K562 (cell line): ENCODE data around the gene PACS1. TPM values are rescaled to one million over a fixed set of nuclear protein-coding genes. Genes with fewer than 3 reads are reported as not detected.
A peak's percentile ranks its signal among the peaks of the same experiment; 100 is the strongest.

Source experiments
- ATAC-seq: fragments of 200-7000 bp; cut with Tn5 transposase; 3 replicates; pipeline ENCODE4 v1.9.1; 2020; ENCODE audit warnings: moderate library complexity
- BruUV-seq: library from RNA; stranded (reverse); fragments of 400-500 nt; replicated peaks from 2 replicates; lab custom pipeline; 2021; lab: Mats Ljungman, UMichigan
- CTCF ChIA-PET: fragments of 300-600 bp; formaldehyde crosslinking; extraction: SDS; loops from one replicate; lab custom pipeline; 2021; ENCODE audit warnings: low intra/inter-chr PET ratio; lab: Yijun Ruan, JAX
- POLR2A ChIA-PET: fragments of 300-600, 350-650 bp; sonication (Branson Sonifier 250); formaldehyde crosslinking; extraction: SDS; loops from one replicate; lab custom pipeline; 2021; ENCODE audit warnings: antibody characterized with exemption, inconsistent platforms; lab: Yijun Ruan, JAX
- DNase-seq, 4 experiments: peaks; one replicate each; pipeline versions ENCODE4 v3.0.0 to v3.0.0-alpha.2; 2011 to 2018; ENCODE audit warnings: low spot score in 3 of 4, mixed read lengths in 3 of 4; ENCODE audit errors: extremely low read depth in 1 of 4
- FAIRE-seq: peaks from 2 replicates; lab custom pipeline; 2011; peaks lifted over from hg19 to GRCh38; lab: Jason Lieb, UNC
- H2AFZ ChIP-seq: 2 replicates; pipeline ENCODE4 v1.6.0; 2011; ENCODE audit warnings: low read depth, low read length, control low read depth, inconsistent platforms
- H3K27ac ChIP-seq: fragments of 200-600 bp; 3 replicates; pipeline ENCODE4 v1.8.0; 2011; ENCODE audit warnings: low read depth, mild to moderate bottlenecking, control low read depth, inconsistent platforms, low read length, moderate library complexity, mixed read lengths; ENCODE audit errors: extremely low read depth
- H3K27me3 ChIP-seq, 2 experiments: fragments of 300-600 bp in 1 of 2; 2 replicates in 1 of 2; 3 replicates in 1 of 2; pipeline versions ENCODE4 v1.6.0 to v1.8.0; 2011; ENCODE audit warnings: inconsistent platforms in 2 of 2, low read length in 2 of 2, mild to moderate bottlenecking in 1 of 2, mixed read lengths in 1 of 2, moderate library complexity in 1 of 2; ENCODE audit not compliant: control insufficient read depth in 2 of 2, insufficient read depth in 2 of 2
- H3K36me3 ChIP-seq: fragments of 300-600 bp; 3 replicates; pipeline ENCODE4 v1.8.0; 2011; ENCODE audit warnings: mild to moderate bottlenecking, low read length, inconsistent platforms; ENCODE audit not compliant: control insufficient read depth, insufficient read depth
- H3K4me1 ChIP-seq, 2 experiments: fragments of 200-600 bp in 1 of 2; replicated peaks in 1 of 2; 2 replicates in 1 of 2; 3 replicates in 1 of 2; pipeline versions ENCODE4 v1.5.1 to v1.8.0; 2011; ENCODE audit warnings: inconsistent platforms in 2 of 2, low read length in 2 of 2, mild to moderate bottlenecking in 1 of 2, mixed read lengths in 1 of 2, moderate library complexity in 1 of 2; ENCODE audit not compliant: control insufficient read depth in 2 of 2, insufficient read depth in 2 of 2
- H3K4me2 ChIP-seq: 2 replicates; pipeline ENCODE4 v1.6.1; 2011; ENCODE audit warnings: low read length, control low read depth, inconsistent platforms, mixed read lengths; ENCODE audit not compliant: insufficient read depth
- H3K4me3 ChIP-seq: fragments of 200-600 bp; sonication (generic), shearing (Covaris generic); 2 replicates; pipeline ENCODE4 v1.5.1; 2016; ENCODE audit warnings: control low read depth, inconsistent platforms
- H3K79me2 ChIP-seq: fragments of 200-600 bp; 3 replicates; pipeline ENCODE4 v1.8.0; 2011; ENCODE audit warnings: low read length, inconsistent platforms; ENCODE audit not compliant: control insufficient read depth, insufficient read depth
- H3K9ac ChIP-seq, 2 experiments: 2 replicates each; pipeline versions ENCODE4 v1.6.0 to v1.6.1; 2011; ENCODE audit warnings: low read depth in 2 of 2, low read length in 2 of 2, control low read depth in 1 of 2, inconsistent platforms in 1 of 2, mild to moderate bottlenecking in 1 of 2, mixed read lengths in 1 of 2; ENCODE audit not compliant: insufficient read depth in 1 of 2
- H3K9me1 ChIP-seq: one replicate; pipeline ENCODE4 v1.6.0; 2011; ENCODE audit warnings: inconsistent platforms, mild to moderate bottlenecking, low read length, moderate library complexity; ENCODE audit not compliant: control insufficient read depth, insufficient read depth
- H3K9me3 ChIP-seq: replicated peaks from 2 replicates; pipeline ENCODE4 v1.5.1; 2011; ENCODE audit warnings: low read depth, low read length, inconsistent platforms; ENCODE audit not compliant: control insufficient read depth, insufficient read depth
- H4K20me1 ChIP-seq: replicated peaks from 2 replicates; pipeline ENCODE4 v1.6.1; 2011; ENCODE audit warnings: low read length, inconsistent platforms, mixed read lengths; ENCODE audit not compliant: control insufficient read depth, insufficient read depth
- ATF1 ChIP-seq, 2 experiments: fragments of 450-650 bp in 1 of 2; IDR thresholded peaks; 2 replicates each; pipeline ENCODE4 v1.6.1; 2016; ENCODE audit warnings: missing compliant biosample characterization in 1 of 2, missing genetic modification characterization in 1 of 2
- CCNT2 ChIP-seq: IDR thresholded peaks from 2 replicates; pipeline ENCODE4 v1.6.1; 2011; ENCODE audit warnings: borderline replicate concordance, low read depth, mild to moderate bottlenecking, moderate library complexity, mixed read lengths, low read length; ENCODE audit not compliant: insufficient read length; ENCODE audit errors: extremely low read depth
- ELF1 ChIP-seq: fragments of 200-800 bp; sonication (Bioruptor generic); IDR thresholded peaks from 2 replicates; pipeline ENCODE4 v1.6.1; 2016; ENCODE audit warnings: missing genetic modification characterization, missing compliant biosample characterization
- GABPA ChIP-seq: fragments of 200-800 bp; sonication (Bioruptor generic); conservative IDR thresholded peaks from 2 replicates; pipeline ENCODE4 v1.6.1; 2016; ENCODE audit warnings: low read depth, missing genetic modification characterization, missing compliant biosample characterization
- HCFC1 ChIP-seq: IDR thresholded peaks from 2 replicates; pipeline ENCODE4 v1.6.1; 2012; ENCODE audit warnings: low read depth, low read length, improper control_type of control experiment
- NFATC3 ChIP-seq: fragments of 450-650 bp; IDR thresholded peaks from 2 replicates; pipeline ENCODE4 v1.6.1; 2017; ENCODE audit warnings: mild to moderate bottlenecking
- RB1 ChIP-seq: fragments of 450-650 bp; IDR thresholded peaks from 2 replicates; pipeline ENCODE4 v1.6.1; 2017; ENCODE audit warnings: low read depth, mild to moderate bottlenecking
- ZBTB7A ChIP-seq: IDR thresholded peaks from 2 replicates; pipeline ENCODE4 v1.6.1; 2011; ENCODE audit warnings: low read depth, mild to moderate bottlenecking, low read length, moderate library complexity, borderline replicate concordance; ENCODE audit not compliant: control insufficient read depth
- WGBS: fragments of 100-300 bp; shearing (Covaris generic); methylation state at CpG from one replicate; pipeline ENCODE4 v1.1.6; 2016; ENCODE audit warnings: low coverage, mixed read lengths; ENCODE audit not compliant: insufficient coverage; ENCODE audit errors: missing lambda C conversion rate; 5-methylcytosine and 5-hydroxymethylcytosine counted together
- in situ Hi-C: fragments of 300-500 bp; cut with MboI; formaldehyde crosslinking; loops from 4 replicates; pipeline ENCODE4 v1.15.0; 2018; ENCODE audit warnings: inconsistent platforms, mixed read lengths
- intact Hi-C: fragments of 100-400 bp; cut with micrococcal nuclease; formaldehyde crosslinking; loops from 2 replicates; pipeline ENCODE4 v1.14.2; 2022
- polyA plus RNA-seq, 8 experiments: library from polyadenylated mRNA; depleted of rRNA in 4 of 8; stranded (reverse) in 5 of 8; unstranded in 3 of 8; fragments of >200 nt; fragmentation: Nextera tagmentation in 2 of 8; fragmentation: Illumina TruSeq in 1 of 8; extraction: Ambion mirVana in 2 of 8; extraction: Trizol in 1 of 8; gene quantifications; 2 replicates each; pipeline versions ENCODE4 v1.2.1 to v1.2.3, GENCODE V29; 2011 to 2014; ENCODE audit warnings: inconsistent platforms in 1 of 8, missing spikeins in 1 of 8
- total RNA-seq, 7 experiments: library from RNA; depleted of rRNA in 6 of 7; stranded (reverse); fragments of >200 nt in 6 of 7; fragmentation: Illumina TruSeq in 2 of 7; extraction: Trizol in 2 of 7; gene quantifications; 2 replicates each; pipeline versions ENCODE4 v1.2.1 to v1.2.3, GENCODE V29; 2011 to 2021; ENCODE audit warnings: low replicate concordance in 1 of 7
- TF ChIP-seq, protein P1 (sequence below): fragments of 250-450 bp; sonication (Bioruptor Pico); IDR thresholded peaks from 2 replicates; pipeline ENCODE4 v1.4.0; 2020; ENCODE audit warnings: mild to moderate bottlenecking
- TF ChIP-seq, protein P2 (sequence below): IDR thresholded peaks from 3 replicates; pipeline ENCODE4 v1.6.1; 2011; ENCODE audit warnings: borderline replicate concordance, mild to moderate bottlenecking, moderate library complexity; ENCODE audit not compliant: insufficient read length; ENCODE audit errors: extremely low read depth
- TF ChIP-seq, protein P3 (sequence below): fragments of 450-650 bp; IDR thresholded peaks from 2 replicates; pipeline ENCODE4 v1.6.1; 2016; ENCODE audit warnings: antibody characterized with exemption

The PACS1 gene
- total and polyA plus RNA-seq, 9 of the 15 experiments (the other 6 are each of a cell fraction or from before 2014, with no cell fraction given): 0.34 to 28.1 (median 8.5) TPM

DNA sequence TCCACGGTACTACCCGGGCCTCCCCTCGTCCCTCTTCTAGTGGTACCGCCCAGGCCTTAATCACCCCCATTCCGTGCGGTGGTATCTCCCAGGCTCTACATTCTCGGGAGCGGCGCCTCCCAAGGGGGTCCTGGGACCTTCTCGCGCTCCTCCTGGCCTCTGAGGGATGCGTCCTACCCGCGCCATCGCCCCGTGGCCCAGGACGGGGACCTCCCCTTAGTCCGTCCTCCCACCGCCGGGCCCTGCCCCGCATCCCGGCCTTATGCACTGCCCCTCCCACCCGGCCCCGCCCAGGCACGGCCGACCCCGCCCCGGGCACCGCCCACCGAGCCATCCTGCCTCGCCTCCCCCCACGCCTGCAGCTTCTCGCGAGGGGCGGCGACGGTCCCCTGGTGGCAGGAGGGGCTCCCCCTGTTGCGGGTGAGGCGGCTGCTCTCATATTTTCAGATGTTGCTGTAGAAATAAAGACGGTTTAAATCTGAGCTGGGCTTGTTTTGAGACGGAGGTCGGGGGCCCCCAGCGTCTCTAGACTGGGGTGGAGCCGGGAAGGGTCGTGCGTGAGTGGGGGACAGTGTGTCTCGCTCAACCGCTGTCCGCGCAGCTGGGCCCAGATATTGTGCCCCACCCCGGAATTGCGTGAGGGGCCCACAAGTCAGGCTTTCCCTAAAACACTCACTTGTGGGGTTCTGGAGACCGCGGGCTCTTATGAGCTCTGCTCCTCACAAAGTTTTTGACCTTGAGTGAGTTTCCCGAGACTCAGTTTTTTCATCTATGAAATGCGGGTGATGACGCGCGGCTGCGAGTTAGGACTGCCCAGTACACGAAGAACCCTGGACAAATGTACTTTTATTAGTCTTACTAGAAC is 197.5 kb downstream of the PACS1 start (continued):
- no peak for TF ChIP-seq NFATC3

DNA sequence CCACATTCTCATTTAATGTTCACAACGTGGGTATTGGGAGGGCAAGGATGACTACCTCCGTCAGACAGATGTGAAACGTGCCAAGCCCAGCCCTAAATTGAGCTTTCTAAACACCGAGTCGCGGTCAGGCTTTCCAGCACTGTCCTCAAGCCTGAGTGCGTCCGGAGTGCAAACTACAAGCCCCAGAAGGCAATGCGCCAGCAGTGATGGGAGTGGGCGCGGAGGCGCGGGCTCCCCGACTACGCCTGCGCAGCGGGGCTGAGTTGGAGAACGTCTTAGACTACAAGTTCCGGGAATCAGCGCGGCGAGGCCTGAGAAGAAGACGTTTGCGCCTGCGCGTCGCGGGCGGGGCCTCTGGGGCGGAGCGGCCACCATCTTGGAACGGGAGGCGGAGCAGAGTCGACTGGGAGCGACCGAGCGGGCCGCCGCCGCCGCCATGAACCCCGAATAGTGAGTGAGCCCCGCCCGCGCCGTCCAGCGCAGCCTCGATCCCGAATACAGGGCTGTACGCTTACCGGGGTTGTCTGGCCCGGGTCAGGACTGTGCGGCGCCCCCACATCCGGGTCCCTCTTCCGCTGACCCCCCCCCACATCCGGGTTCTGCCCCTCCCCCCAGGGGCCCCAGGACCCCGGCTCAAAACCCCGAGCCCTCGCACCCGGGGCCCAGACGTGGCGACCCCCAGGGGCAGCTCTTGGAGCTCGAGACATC is 198.3 kb downstream of the PACS1 start, which contains the start of gene RAB1B:
TSS of gene RAB1B (plus strand) at position 396 of the 708 bp plus-strand sequence. CDS start at position 437, 41 bp downstream.
- intact Hi-C loops: no loop called here
- peak within 1 kb of the TSS; percentile 96 for H2AFZ ChIP-seq
- no TSS peak for BruUV-seq
- peak within 1 kb of the TSS; percentile 98 to 99 for H3K9ac ChIP-seq
- no peaks in the 10 kb centered on the region for H3K9me1 ChIP-seq
- under 1% methylated on average over 29 of the region's 64 CpGs for WGBS
- peaks cover 65% of the 10 kb centered on the region for H3K36me3 ChIP-seq
- FAIRE-seq (peak; percentile 97), ATAC-seq (peak; percentile 92), DNase-seq (peak; percentile 91 to 100 (median 96))
- in situ Hi-C loops: no loop called here
- no peaks in the 10 kb centered on the region for H3K9me3 ChIP-seq
- H4K20me1 ChIP-seq: peaks cover 10% of the 10 kb centered on the region; the same call in 1 of the 2 replicates
- H3K4me2 ChIP-seq: peak within 1 kb of the TSS; percentile 98
- peak within 1 kb of the TSS; percentile 100 for H3K4me3 ChIP-seq
- no peaks in the 10 kb centered on the region for H3K27me3 ChIP-seq
- ChIA-PET POLR2A (interaction anchor here (1.0 to 2.8 kb wide), 4 partner anchors 9 to 21 kb away, joined by 3 to 17 read pairs (median 7); partner anchors contain the start of gene YIF1A), CTCF (interaction anchor here (1.1 kb wide), 1 partner anchor 45 kb away, joined by 4 read pairs; no protein-coding TSS in a partner anchor)
- H3K4me1 ChIP-seq: peaks cover 5 to 47% of the 10 kb centered on the region in 2 experiments; a peak in 4 of 5 replicates
- H3K27ac ChIP-seq: peak within 1 kb of the TSS; percentile 95
- peaks cover 29% of the 10 kb centered on the region for H3K79me2 ChIP-seq
- TF ChIP-seq, protein P1, sequence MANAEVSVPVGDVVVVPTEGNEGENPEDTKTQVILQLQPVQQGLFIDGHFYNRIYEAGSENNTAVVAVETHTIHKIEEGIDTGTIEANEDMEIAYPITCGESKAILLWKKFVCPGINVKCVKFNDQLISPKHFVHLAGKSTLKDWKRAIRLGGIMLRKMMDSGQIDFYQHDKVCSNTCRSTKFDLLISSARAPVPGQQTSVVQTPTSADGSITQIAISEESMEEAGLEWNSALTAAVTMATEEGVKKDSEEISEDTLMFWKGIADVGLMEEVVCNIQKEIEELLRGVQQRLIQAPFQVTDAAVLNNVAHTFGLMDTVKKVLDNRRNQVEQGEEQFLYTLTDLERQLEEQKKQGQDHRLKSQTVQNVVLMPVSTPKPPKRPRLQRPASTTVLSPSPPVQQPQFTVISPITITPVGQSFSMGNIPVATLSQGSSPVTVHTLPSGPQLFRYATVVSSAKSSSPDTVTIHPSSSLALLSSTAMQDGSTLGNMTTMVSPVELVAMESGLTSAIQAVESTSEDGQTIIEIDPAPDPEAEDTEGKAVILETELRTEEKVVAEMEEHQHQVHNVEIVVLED (CRISPR knock-in tag): peak; percentile 55
- TF ChIP-seq ELF1 (tag) (peak; percentile 89), CCNT2 (peak; percentile 54), HCFC1 (peak; percentile 95), RB1 (peak; percentile 62; the same call in 1 of the 2 replicates), ATF1 (CRISPR knock-in tag; IDR thresholded peaks at IDR 0.05) (no peak), ATF1 (tag; IDR thresholded peaks at IDR 0.05) (peak; percentile 87), GABPA (tag) (peak; percentile 85), ZBTB7A (peak; percentile 81)
- TF ChIP-seq, protein P2, sequence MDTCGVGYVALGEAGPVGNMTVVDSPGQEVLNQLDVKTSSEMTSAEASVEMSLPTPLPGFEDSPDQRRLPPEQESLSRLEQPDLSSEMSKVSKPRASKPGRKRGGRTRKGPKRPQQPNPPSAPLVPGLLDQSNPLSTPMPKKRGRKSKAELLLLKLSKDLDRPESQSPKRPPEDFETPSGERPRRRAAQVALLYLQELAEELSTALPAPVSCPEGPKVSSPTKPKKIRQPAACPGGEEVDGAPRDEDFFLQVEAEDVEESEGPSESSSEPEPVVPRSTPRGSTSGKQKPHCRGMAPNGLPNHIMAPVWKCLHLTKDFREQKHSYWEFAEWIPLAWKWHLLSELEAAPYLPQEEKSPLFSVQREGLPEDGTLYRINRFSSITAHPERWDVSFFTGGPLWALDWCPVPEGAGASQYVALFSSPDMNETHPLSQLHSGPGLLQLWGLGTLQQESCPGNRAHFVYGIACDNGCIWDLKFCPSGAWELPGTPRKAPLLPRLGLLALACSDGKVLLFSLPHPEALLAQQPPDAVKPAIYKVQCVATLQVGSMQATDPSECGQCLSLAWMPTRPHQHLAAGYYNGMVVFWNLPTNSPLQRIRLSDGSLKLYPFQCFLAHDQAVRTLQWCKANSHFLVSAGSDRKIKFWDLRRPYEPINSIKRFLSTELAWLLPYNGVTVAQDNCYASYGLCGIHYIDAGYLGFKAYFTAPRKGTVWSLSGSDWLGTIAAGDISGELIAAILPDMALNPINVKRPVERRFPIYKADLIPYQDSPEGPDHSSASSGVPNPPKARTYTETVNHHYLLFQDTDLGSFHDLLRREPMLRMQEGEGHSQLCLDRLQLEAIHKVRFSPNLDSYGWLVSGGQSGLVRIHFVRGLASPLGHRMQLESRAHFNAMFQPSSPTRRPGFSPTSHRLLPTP: no peak
- TF ChIP-seq, protein P3, sequence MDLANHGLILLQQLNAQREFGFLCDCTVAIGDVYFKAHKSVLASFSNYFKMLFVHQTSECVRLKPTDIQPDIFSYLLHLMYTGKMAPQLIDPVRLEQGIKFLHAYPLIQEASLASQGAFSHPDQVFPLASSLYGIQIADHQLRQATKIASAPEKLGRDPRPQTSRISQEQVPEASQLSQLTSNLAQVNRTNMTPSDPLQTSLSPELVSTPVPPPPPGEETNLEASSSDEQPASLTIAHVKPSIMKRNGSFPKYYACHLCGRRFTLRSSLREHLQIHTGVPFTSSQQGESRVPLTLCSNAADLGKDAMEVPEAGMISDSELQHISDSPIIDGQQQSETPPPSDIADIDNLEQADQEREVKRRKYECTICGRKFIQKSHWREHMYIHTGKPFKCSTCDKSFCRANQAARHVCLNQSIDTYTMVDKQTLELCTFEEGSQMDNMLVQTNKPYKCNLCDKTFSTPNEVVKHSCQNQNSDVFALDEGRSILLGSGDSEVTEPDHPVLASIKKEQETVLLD: peak; percentile 93
